Measurements from ENCODE around the gene MYOM3.

The MYOM3 gene

DNA sequence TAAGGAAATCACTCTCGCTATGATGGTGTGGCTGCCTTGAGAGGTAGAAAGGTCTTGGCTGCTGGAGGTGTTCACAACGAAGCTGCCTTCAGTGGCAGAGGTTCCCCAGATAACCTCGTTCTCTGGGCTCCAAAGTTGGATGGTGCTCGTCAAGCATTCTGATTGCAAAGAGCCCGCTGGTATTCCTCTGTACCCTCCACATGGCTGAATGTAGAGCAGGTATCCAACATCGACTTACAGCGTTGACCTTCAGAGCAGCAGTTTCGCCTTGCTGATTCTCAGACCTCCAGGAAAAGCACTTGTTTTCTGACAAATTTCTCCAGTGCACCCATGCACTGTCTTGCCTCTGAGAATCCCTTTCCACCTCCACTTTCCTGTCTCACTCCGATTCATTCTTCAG, 35.3 kb upstream of the MYOM3 start:
- Histone ChIP-seq H3K4me1 (peaks cover 12% of the 10 kb centered on the region), H3K9me3 (no peaks in the 10 kb centered on the region), H3K36me3 (replicated peaks) (no peaks in the 10 kb centered on the region), H3K4me3 (no peak overlapping the region), H3K27me3 (ENCODE audit: low read depth) (no peaks in the 10 kb centered on the region)
- no peak for DNase-seq (ENCODE audit: low spot score in 2 of 2)
- in situ Hi-C loops (cut with MboI; ENCODE audit: low sequenced_read_pairs): no loop called here

DNA sequence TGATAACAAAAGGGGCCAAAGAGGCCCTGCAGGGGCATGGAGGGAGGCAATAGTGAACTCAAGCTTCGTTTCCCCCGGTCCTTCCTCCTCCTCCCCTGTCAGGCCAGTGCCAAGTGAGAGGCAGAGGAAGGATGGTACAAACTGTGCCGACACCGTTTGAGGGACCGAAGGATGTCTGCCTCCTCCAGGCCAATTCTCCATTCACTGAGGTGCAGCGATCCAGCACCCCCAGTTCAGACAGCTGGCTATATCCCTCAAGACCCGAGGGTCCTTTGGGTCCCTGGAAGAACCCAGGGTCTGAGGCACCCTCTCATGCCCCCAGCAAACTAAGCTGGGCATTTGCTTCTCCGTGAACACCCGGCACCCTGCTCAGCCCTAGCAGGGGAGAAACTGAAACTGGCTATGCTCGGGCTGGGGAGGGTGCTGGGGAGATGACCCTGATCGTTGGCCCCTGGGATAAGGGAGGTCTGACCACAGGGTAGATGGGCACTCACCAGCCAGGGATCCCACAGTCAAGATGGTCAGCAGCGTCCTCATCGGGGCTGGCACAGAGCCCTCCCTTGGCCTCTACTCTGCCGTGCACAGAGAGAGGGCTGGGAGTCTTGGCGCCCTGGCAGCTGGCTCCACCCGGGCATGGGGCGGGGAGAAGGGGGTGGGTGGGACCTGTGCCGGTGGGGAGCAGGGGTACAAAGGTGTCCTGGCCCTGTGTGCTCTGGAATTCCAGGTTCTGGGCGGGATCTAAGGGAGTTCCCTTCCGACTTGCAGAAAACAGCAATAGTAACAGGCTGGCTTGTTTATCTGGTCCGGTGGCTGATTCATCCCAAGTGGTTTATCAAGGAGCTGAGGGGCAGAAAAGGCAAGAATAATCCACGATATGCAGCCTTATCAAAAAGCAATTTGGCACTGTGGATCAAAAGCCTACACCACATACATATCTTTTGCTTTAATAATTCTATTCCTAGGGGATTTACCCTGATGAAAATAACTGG, 30.9 kb upstream of the MYOM3 start, which contains the start of gene IL22RA1:
IL22RA1 (minus strand) TSS at position 595 of the 989 bp plus-strand sequence; CDS start at position 537, 58 bp downstream.
- DNase-seq (ENCODE audit: low spot score in 2 of 2): no peak
- no peaks in the 10 kb centered on the region for H3K27me3 ChIP-seq (ENCODE audit: low read depth)
- H3K9me3 ChIP-seq: no peaks in the 10 kb centered on the region
- H3K36me3 ChIP-seq (replicated peaks): no peaks in the 10 kb centered on the region
- in situ Hi-C loops (cut with MboI; ENCODE audit: low sequenced_read_pairs): no loop called here
- H3K4me3 ChIP-seq: no peak within 1 kb of the TSS; the same call in 1 of the 2 replicates
- H3K4me1 ChIP-seq: no peaks in the 10 kb centered on the region

GRCh38 chr1:24141311-24141997, 29.5 kb upstream of the MYOM3 start:
- H3K9me3 ChIP-seq: no peaks in the 10 kb centered on the region
- in situ Hi-C loops (cut with MboI; ENCODE audit: low sequenced_read_pairs): no loop called here
- no peaks in the 10 kb centered on the region for H3K27me3 ChIP-seq (ENCODE audit: low read depth)
- no peak overlapping the region for H3K4me3 ChIP-seq
- no peak for DNase-seq (ENCODE audit: low spot score in 2 of 2)
- H3K4me1 ChIP-seq: no peaks in the 10 kb centered on the region
- H3K36me3 ChIP-seq (replicated peaks): no peaks in the 10 kb centered on the region

- Histone ChIP-seq H3K27me3 (ENCODE audit: low read depth) (no peaks in the 10 kb centered on the region), H3K9me3 (no peaks in the 10 kb centered on the region), H3K4me1 (no peaks in the 10 kb centered on the region), H3K36me3 (replicated peaks) (no peaks in the 10 kb centered on the region), H3K4me3 (no peak overlapping the region)
- in situ Hi-C loops (cut with MboI; ENCODE audit: low sequenced_read_pairs): no loop called here
- no peak for DNase-seq (ENCODE audit: low spot score in 2 of 2)
Observed at GRCh38 chr1:24140741-24141181, 28.8 kb upstream of the MYOM3 start.

- H3K27me3 ChIP-seq (ENCODE audit: low read depth): no peaks in the 10 kb centered on the region
- in situ Hi-C loops (cut with MboI; ENCODE audit: low sequenced_read_pairs): no loop called here
- H3K4me1 ChIP-seq: no peaks in the 10 kb centered on the region
- no peaks in the 10 kb centered on the region for H3K36me3 ChIP-seq (replicated peaks)
- H3K9me3 ChIP-seq: no peaks in the 10 kb centered on the region
- DNase-seq (ENCODE audit: low spot score in 2 of 2): no peak
- H3K4me3 ChIP-seq: no peak overlapping the region
Observed at GRCh38 chr1:24139841-24140425, 28.0 kb upstream of the MYOM3 start.

- DNase-seq (ENCODE audit: low spot score in 2 of 2): no peak
- Histone ChIP-seq H3K4me3 (no peak overlapping the region), H3K9me3 (no peaks in the 10 kb centered on the region), H3K36me3 (replicated peaks) (no peaks in the 10 kb centered on the region), H3K4me1 (no peaks in the 10 kb centered on the region), H3K27me3 (ENCODE audit: low read depth) (no peaks in the 10 kb centered on the region)
- in situ Hi-C loops (cut with MboI; ENCODE audit: low sequenced_read_pairs): no loop called here
Observed at GRCh38 chr1:24139222-24139489, 27.2 kb upstream of the MYOM3 start.

DNA sequence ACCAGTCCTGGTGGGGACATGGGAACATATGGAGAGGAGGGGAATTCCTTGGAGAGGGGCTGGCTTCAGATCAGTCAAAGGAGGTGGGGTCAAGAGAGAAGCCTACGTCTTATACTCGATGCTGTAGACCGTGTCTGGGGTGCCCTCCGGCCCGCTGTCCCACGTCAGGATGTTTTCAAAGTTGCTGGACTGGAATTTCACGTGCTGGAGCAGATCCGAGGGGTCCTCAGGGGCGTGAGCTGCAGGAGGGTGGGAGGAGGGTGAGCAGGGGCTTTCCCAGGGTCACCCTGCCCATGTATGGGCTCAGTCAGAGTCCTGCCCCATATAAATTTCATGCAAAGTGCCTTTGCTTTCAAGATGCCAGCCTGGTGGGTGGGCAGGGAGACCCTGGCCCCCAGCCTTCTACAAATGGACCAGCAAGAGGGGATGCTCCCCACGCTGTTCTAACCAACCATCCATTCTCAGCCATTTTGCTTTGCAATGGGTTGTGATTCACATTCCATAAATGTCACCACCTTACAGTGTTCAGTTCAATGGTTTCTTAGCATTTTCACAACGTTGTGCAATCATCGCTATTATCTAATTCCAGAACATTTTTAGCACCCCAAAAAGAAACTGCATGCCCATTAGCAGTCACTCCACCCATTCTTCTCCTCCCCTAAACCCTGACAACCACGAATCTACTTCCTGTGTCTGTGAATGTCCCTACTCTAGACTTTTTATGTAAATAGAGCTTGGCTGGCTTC, 26.7 kb upstream of the MYOM3 start:
- DNase-seq (ENCODE audit: low spot score in 2 of 2): no peak
- in situ Hi-C loops (cut with MboI; ENCODE audit: low sequenced_read_pairs): no loop called here
- H3K27me3 ChIP-seq (ENCODE audit: low read depth): no peaks in the 10 kb centered on the region
- no peaks in the 10 kb centered on the region for H3K9me3 ChIP-seq
- no peaks in the 10 kb centered on the region for H3K36me3 ChIP-seq (replicated peaks)
- H3K4me1 ChIP-seq: no peaks in the 10 kb centered on the region
- no peak overlapping the region for H3K4me3 ChIP-seq

GRCh38 chr1:24136956-24137539, 25.1 kb upstream of the MYOM3 start:
- Histone ChIP-seq H3K4me1 (no peaks in the 10 kb centered on the region), H3K9me3 (no peaks in the 10 kb centered on the region), H3K36me3 (replicated peaks) (no peaks in the 10 kb centered on the region), H3K4me3 (no peak overlapping the region), H3K27me3 (ENCODE audit: low read depth) (no peaks in the 10 kb centered on the region)
- no peak for DNase-seq (ENCODE audit: low spot score in 2 of 2)
- in situ Hi-C loops (cut with MboI; ENCODE audit: low sequenced_read_pairs): no loop called here

- H3K4me1 ChIP-seq: no peaks in the 10 kb centered on the region
- peaks cover 9% of the 10 kb centered on the region for H3K9me3 ChIP-seq
- H3K4me3 ChIP-seq: no peak overlapping the region
- no peaks in the 10 kb centered on the region for H3K27me3 ChIP-seq (ENCODE audit: low read depth)
- DNase-seq (ENCODE audit: low spot score in 2 of 2): no peak
- H3K36me3 ChIP-seq (replicated peaks): no peaks in the 10 kb centered on the region
- in situ Hi-C loops (cut with MboI; ENCODE audit: low sequenced_read_pairs): no loop called here
Observed at GRCh38 chr1:24134376-24134775, 22.4 kb upstream of the MYOM3 start.

GRCh38 chr1:24133819-24134218, 21.9 kb upstream of the MYOM3 start:
- in situ Hi-C loops (cut with MboI; ENCODE audit: low sequenced_read_pairs): no loop called here
- DNase-seq (ENCODE audit: low spot score in 2 of 2): no peak
- no peaks in the 10 kb centered on the region for H3K4me1 ChIP-seq

DNA sequence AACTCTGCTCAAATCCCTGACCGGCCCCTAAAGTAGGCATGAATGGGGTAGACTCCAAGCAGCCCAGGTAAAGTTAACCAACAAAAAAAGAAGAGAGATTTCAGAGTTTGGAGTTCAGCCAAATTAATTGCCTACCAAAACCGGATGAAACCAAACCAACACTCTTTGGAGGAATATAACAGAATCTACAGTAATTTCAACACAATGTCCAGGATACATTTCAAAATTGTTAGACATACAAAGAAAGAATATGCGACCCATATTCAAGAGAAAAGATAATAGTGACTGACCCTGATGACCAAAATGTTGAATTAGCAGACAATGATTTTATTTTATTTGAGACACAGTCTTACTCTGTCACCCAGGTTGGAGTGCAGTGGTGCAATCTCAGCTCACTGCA, 18.4 kb upstream of the MYOM3 start:
- Histone ChIP-seq H3K36me3 (replicated peaks) (no peaks in the 10 kb centered on the region), H3K9me3 (peaks cover 9% of the 10 kb centered on the region), H3K4me1 (no peaks in the 10 kb centered on the region), H3K27me3 (ENCODE audit: low read depth) (no peaks in the 10 kb centered on the region), H3K4me3 (no peak overlapping the region)
- in situ Hi-C loops (cut with MboI; ENCODE audit: low sequenced_read_pairs): no loop called here
- no peak for DNase-seq (ENCODE audit: low spot score in 2 of 2)

More at GRCh38 chr1:24133819-24134218, 21.9 kb upstream of the MYOM3 start:
- H3K4me3 ChIP-seq: no peak overlapping the region
- H3K27me3 ChIP-seq (ENCODE audit: low read depth): no peaks in the 10 kb centered on the region
- peaks cover 9% of the 10 kb centered on the region for H3K9me3 ChIP-seq
- no peaks in the 10 kb centered on the region for H3K36me3 ChIP-seq (replicated peaks)

DNA sequence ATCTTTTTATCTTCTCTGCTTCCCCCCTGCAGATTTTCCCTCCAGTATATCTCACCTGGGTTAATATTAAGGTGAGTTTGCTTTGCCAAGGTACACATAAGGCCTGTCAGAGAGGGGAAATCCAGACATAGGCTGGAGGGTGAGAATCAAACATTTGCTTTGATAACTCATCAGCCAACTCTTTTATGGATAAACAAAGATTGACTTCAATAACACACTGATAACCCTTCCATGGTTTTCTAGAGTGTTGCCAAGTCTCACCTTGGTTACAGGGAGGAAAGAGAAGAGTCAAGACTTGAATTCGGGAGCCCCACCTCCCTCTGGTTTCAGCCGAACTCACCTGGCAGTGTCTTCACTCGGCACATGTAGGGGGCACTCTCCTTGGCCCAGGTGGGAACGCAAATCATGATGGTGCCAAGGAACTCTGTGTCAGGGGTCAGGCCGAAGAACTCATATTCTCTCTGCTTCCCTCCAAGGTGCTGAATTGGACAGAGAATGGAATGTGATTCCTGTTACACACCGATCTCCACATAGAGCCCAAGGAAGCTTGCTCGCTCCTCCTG, 15.9 kb upstream of the MYOM3 start:
- no peaks in the 10 kb centered on the region for H3K4me1 ChIP-seq
- no peaks in the 10 kb centered on the region for H3K27me3 ChIP-seq (ENCODE audit: low read depth)
- H3K4me3 ChIP-seq: no peak overlapping the region
- in situ Hi-C loops (cut with MboI; ENCODE audit: low sequenced_read_pairs): no loop called here
- H3K9me3 ChIP-seq: peaks cover 9% of the 10 kb centered on the region
- no peak for DNase-seq (ENCODE audit: low spot score in 2 of 2)
- no peaks in the 10 kb centered on the region for H3K36me3 ChIP-seq (replicated peaks)
